HG03460 (cell line): ENCODE data around the gene RBMS1.
"Not testable (repeated sequence)": the region's sequence is repeated elsewhere in the genome, so short reads cannot be mapped to it uniquely, and the experiment has no call there.

Source experiments
- ATAC-seq: cut with Tn5 transposase; IDR thresholded peaks from one replicate; pipeline ENCODE4 v1.9.1; 2021; ENCODE audit not compliant: unreplicated experiment

RBMS1 gene

DNA sequence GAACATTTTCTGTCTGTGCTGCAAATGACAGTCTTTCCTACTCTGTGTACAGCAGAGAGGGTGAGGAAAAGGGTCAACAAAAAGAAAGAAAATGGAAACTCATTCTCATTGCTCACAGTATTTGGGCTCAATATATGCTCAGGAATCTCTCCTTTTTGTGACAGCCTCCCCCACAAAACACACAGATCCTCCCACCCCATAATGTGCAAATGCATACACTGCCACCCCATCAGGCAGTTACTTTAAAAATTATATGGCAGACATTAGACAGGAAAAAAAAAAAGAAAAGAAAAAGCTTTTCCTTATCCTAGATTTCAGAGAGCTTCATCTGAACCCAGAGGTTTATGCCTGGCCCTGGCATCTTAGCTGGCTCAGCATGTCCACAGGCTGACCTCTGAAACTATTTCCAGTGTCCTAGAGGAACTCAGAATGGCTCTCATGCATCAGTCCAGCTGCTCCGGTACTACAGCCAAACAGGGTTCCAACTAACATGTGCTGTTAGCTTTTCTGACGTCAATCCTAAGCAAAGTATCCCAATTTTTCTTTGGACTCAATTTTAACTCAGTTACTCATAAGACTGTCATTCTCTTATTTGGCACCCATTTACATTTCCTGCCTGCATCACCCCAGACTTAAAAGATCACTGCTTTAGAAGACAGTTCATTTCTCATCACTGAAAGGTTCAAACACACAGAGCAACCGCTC lies 105.9 kb downstream of the RBMS1 start:
- no peak for ATAC-seq

DNA sequence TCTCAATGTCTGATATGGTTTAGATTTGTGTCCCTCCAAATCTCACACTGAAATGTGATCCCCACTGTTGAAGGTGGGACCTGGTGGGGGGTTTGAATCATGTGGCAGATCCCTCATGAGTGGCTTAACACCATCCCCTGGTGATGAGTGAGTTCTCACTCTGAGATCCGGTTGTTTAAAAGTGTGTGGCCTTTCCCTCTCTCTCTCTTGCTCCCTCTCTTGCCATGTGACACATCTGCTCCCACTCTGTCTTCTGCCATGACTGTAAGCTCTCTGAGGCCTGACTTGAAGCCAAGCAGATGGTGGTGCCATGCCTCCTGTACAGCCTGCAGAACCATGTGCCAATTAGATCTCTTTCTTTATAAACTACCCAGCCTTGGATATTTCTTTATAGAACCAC lies 108.8 kb downstream of the RBMS1 start:
- ATAC-seq = no peak

DNA sequence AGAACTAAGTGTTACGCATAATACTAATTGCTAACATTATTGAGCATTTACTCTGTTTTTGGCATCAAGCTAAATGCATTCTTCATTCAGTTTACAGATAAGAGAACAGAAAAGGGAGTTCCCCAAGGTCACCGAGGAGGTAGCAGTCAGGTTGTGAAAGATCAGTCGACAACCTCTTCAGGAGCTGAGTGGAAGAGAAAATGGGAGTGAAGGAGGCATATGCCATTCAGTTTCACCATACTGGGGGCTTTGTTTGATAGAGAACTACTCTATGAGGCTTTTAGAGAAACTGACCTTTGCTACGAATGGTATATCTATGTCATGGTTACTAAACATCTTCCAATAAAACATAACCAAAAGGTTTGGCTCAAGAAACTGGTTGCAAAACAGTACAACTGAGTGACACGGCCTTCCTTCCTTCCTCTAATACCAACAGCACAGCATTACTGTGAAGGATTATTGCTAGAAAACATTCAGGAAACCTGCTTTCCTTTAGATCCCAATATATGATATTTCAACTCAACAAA lies 112.1 kb downstream of the RBMS1 start:
- ATAC-seq = no peak

DNA sequence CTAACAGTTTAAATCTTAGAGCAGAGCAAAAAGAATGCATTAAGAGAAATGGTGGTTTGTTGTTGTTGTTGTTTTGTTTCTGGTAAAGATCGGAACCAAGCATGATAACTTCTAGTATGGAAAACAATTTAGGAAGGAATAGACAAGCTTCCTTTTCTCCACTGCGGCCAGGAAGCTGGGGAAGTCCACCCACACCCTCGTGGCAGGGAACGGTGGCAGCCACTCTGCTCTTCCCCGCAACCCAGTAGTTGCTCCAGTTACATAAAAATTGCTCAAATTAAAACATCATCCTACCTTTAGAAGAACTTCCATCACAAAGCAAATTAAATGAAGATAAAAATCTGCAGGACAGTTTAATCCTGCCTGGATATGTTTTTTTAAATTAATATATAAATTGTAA lies 113.0 kb downstream of the RBMS1 start:
- no peak for ATAC-seq

GRCh38 chr2:160380000-160380570 lies 113.5 kb downstream of the RBMS1 start:
- ATAC-seq = no peak

- no peak for ATAC-seq
Observed at GRCh38 chr2:160379399-160379798, 114.2 kb downstream of the RBMS1 start.

DNA sequence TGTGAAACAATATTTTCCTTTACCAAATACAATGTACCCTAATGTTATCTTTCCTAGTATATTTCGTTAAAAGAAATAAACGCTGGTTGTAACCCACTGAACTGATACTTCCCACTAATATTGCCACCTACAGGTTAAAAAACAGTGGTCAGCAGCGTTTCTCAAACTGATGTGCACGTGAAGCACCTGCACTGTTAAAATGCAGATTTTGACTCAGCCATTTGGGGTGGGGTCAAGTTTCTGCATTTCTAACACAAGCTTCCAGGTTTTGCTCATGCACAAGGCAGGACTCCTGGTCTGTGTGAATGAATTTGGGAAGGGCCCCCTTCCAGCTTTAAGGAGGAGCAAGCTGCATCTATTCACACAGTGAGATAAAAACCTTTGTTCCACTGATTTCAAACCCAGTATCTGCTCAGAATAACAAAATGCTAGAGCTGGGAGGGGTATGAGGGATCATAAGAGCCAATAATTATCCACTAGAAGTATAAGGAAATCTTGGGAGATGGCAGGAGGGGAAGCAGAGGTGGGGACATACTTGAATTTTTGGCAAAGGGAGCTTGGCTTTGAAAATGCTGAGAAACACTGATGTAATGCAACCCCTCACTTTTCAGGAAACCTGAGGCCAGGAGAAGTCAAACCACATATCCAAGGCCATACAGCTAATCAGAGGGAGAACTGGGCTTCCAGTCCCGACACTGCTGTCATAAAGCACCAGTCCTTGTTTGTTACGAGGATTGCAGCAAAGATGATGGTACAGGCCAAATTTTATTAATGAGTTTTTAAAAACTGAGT lies 116.2 kb downstream of the RBMS1 start:
- ATAC-seq = no peak

GRCh38 chr2:160376576-160376975 lies 117.0 kb downstream of the RBMS1 start:
- ATAC-seq = no peak

DNA sequence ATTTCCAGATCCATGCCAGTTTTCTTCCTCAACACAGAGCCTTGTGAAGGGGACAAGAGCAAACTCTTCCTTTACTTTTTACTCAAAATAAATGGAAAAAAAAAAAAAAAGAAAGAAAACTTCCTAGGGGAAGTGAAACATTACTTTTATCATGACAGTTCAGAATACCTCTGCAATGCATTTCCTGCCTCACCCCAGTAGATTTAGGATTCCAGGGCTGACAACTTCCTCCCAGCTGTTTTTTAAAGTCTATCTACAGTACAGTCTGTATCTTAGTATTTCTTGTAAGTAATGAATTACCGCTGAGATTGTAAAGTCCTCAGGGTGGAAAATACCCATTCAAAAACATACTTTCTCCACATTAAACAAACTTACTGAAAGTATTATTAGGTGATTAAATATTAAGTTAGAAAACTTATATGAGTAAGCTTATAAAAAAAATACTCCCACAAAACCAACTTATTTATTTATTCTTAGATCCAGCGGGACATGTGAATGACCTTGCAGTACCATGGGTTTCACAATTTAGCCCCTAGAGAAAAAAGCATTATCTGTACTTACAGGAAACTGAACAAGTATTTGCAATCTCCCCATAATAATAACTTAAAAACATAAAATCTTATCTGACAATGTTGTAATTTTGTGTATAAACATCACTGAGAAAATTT lies 117.7 kb downstream of the RBMS1 start:
- no peak for ATAC-seq

DNA sequence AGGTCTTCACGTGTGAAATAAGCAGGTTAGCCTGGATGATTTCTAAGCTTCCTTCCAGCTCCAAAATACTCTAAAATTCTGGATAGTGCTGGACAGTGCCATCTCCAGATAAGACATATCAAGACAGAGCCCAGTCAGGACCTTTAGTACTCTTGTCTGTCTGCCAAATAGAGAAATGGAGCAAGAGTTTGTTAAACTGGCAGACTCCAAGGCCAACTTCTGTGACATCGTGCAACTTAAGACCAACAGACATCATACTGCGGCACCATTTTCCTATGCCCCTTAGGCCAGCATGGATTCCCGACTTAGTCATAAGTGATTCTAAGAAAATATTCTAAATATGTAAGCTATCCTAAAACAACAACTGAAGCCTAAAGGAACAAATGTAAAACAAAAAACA lies 118.6 kb downstream of the RBMS1 start:
- no peak for ATAC-seq

- no peak for ATAC-seq
Observed at GRCh38 chr2:160373666-160374065, 119.9 kb downstream of the RBMS1 start.

GRCh38 chr2:160373263-160373662 lies 120.3 kb downstream of the RBMS1 start:
- ATAC-seq = no peak

GRCh38 chr2:160372585-160372984 lies 121.0 kb downstream of the RBMS1 start:
- ATAC-seq = no peak

- ATAC-seq = no peak
Observed at GRCh38 chr2:160372010-160372356, 121.6 kb downstream of the RBMS1 start.

- ATAC-seq = no peak
Observed at GRCh38 chr2:160371251-160372009, 122.2 kb downstream of the RBMS1 start.

DNA sequence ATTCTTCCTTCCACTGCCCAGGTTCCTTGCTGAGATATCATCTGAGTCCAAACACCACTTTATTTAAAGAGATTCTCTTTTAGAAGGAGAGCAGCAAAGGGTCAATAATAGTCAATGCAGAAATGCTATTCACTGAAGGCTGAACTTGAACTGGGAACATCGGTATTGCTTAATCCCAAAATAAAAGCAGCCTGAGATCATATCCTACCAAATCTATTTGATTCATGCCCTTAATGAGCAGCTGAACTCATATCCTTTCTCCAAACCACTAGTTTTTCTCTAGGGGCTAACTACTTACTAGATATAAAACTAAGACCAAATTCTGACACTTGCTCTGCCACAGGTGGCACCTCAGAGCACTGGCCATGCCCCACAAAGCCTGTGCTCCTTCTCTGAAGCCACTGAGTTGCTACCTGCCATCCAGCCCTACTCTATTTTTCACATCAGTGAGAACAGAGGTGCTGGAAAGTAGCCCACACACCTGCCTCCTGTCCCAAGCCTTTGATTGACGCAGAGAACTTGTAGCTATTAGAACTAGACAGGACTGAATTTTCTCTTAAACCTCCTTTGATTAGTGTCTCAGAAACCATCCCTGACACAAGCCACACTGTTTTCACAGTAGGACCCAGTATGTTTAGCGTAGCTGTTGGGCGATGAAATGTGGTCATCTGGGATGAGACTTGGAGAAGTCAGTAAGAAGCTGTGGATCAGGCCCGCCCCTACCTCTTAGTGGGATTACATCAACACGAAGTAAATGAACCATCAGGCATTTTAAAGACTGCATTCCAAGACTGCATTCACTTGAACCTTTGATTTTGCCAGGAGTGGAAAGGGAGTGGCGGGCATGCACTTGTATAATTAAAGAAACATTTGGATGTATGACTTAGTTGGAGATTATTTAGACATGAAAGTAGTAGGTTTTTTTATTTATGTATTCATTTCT lies 124.3 kb downstream of the RBMS1 start:
- ATAC-seq = no peak

DNA sequence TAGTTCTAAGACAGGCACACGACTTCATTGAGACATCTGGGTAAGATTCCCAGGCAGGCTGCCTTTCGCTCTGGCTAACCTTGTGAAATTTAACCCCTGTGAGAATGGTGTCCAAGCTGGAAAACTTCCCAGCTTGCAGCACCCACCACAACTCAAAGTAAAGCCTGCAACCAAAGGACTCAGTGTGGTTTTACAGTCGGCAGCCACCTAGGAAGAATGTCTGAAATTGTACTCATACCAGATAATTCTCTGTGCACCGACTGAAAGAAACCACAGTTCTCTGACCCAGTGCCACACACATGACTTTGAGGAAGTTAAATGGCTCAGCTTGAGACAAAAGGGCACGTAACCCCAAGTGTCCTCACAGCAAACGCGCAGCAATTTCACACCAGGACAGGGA lies 125.7 kb downstream of the RBMS1 start:
- ATAC-seq = no peak

DNA sequence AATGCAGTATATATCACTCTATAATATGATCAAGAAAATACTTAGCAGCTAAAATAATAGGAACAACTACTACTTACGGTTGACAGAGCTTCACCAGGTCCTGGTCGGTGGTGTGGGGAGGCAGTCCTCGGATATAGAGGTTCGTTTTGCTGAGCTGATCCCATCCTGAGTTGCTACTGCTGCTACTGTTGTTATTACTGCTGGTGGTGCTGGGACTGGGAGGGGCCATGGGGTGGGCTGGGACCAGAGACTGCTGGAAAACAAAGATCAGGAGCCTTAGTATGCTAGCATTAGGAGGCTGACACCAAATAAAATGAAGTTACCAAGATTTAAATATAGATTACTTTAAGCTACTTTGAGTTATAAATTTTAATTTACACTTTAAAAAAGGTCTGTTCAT lies 126.5 kb downstream of the RBMS1 start:
- ATAC-seq = not testable (repeated sequence)

GRCh38 chr2:160366474-160366873 lies 127.1 kb downstream of the RBMS1 start:
- ATAC-seq = no peak
